Thymus (tissue), 11 donors: ENCODE results near the gene FAM177A1. TPM values are rescaled to one million over a fixed set of nuclear protein-coding genes. Genes with fewer than 3 reads are reported as not detected.
"Not testable (repeated sequence)": the region's sequence is repeated elsewhere in the genome, so short reads cannot be mapped to it uniquely, and the experiment has no call there.

Source experiments
- DNase-seq, 9 donors: peaks; one replicate each; pipeline ENCODE4 v3.0.0-alpha.2; 2013; ENCODE audit warnings: low spot score in 9 of 9, low read depth in 6 of 9, missing footprints in 1 of 9
- H3K27ac ChIP-seq, 2 donors: one replicate each; pipeline ENCODE4 v1.5.1; 2013; ENCODE audit warnings: control low read depth in 1 of 2, low read depth in 1 of 2, low read length in 1 of 2, mild to moderate bottlenecking in 1 of 2, moderate library complexity in 1 of 2
- H3K27me3 ChIP-seq, 2 donors: one replicate each; pipeline ENCODE4 v1.5.1; 2013; ENCODE audit warnings: low read length in 1 of 2; ENCODE audit not compliant: control insufficient read depth in 2 of 2, insufficient read depth in 1 of 2
- H3K36me3 ChIP-seq, 2 donors: one replicate each; pipeline ENCODE4 v1.5.1; 2013; ENCODE audit warnings: low read length in 1 of 2, mild to moderate bottlenecking in 1 of 2, moderate library complexity in 1 of 2; ENCODE audit not compliant: control insufficient read depth in 2 of 2, insufficient read depth in 2 of 2
- H3K4me1 ChIP-seq, 2 donors: one replicate each; pipeline ENCODE4 v1.5.1; 2013; ENCODE audit warnings: low read length in 2 of 2; ENCODE audit not compliant: control insufficient read depth in 2 of 2, insufficient read depth in 2 of 2
- H3K4me3 ChIP-seq, 2 donors: one replicate each; pipeline ENCODE4 v1.5.1; 2013; ENCODE audit warnings: low read length in 2 of 2, control low read depth in 1 of 2, mild to moderate bottlenecking in 1 of 2
- H3K9me3 ChIP-seq, 2 donors: one replicate each; pipeline ENCODE4 v1.5.1; 2013; ENCODE audit warnings: low read length in 1 of 2, mild to moderate bottlenecking in 1 of 2; ENCODE audit not compliant: control insufficient read depth in 2 of 2, insufficient read depth in 1 of 2
- WGBS: extraction: QIAGEN DNeasy Blood & Tissue Kit; methylation state at CpG from one replicate; pipeline ENCODE4 v1.1.7; 2013; 5-methylcytosine and 5-hydroxymethylcytosine counted together
- polyA plus RNA-seq: library from polyadenylated mRNA; stranded (reverse); fragments of 200-250 nt; gene quantifications from one replicate; pipeline ENCODE4 v1.2.3, GENCODE V29; 2013
- total RNA-seq: library from RNA; stranded (reverse); fragments of 120-200 nt; gene quantifications from one replicate; pipeline ENCODE4 v1.2.4, GENCODE V29; 2013
- donor health status: healthy.

Gene FAM177A1
- total and polyA plus RNA-seq, 2 donors, result 25.3 to 65.1 TPM

DNA sequence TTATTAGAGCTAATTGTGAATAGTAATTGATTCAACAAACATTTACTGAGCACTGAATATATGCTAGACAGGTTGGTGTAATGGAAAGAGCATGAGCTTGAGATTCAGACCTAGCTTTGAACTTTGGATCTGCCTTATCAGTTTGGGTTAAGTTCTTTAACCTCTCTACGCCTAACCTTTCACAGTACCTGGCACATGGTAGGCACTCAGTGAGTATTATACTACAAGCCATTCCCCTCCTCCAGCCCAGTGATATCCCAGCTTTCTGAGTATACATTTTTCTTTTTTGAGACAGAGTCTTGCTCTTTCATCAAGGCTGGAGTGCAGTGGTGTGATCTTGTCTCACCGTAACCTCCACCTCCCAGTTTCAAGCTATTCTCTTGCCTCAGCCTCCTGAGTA, 32.0 kb downstream of the FAM177A1 start:
- Histone ChIP-seq H3K4me3 (no peak overlapping the region), H3K36me3 (peaks cover 10 to 27% of the 10 kb centered on the region in 2 donors), H3K27me3 (no peaks in the 10 kb centered on the region), H3K9me3 (no peaks in the 10 kb centered on the region), H3K4me1 (no peaks in the 10 kb centered on the region), H3K27ac (no peak overlapping the region)
- WGBS, result 100% methylated on average over 2 of the region's 2 CpGs
- DNase-seq, result no peak

GRCh38 chr14:35079742-35080141, 33.7 kb downstream of the FAM177A1 start:
- Histone ChIP-seq H3K27me3 (no peaks in the 10 kb centered on the region), H3K4me1 (no peaks in the 10 kb centered on the region), H3K4me3 (no peak overlapping the region), H3K36me3 (peaks cover 15 to 32% of the 10 kb centered on the region in 2 donors), H3K9me3 (no peaks in the 10 kb centered on the region), H3K27ac (no peak overlapping the region)
- WGBS, result 94% methylated on average over 1 of the region's 1 CpG
- no peak for DNase-seq

GRCh38 chr14:35083530-35084150, 37.6 kb downstream of the FAM177A1 start:
- Histone ChIP-seq H3K9me3 (no peaks in the 10 kb centered on the region), H3K27me3 (no peaks in the 10 kb centered on the region), H3K4me1 (no peaks in the 10 kb centered on the region), H3K4me3 (no peak overlapping the region), H3K27ac (no peak overlapping the region), H3K36me3 (peaks cover 20 to 57% of the 10 kb centered on the region in 2 donors)
- WGBS, result 97% methylated on average over 8 of the region's 8 CpGs
- no peak for DNase-seq

DNA sequence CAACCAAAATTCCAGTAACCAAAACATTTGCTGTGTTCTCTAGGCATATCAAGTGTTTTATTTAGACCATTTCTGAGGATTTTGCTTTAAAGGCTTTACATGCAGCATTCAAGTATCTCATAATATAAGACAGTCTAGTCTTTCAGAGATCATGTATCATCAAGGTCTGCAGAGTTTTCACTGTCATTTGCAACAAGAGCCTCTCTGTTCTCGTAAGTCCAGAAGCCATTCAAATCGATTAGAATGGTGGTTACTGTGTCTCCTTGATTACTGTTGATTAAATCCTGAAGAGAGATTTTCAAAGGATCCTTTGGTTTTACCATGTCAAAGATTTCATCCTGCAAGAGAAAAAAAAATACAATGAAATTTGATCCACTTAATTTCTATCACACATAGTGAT, 39.4 kb downstream of the FAM177A1 start:
- H3K36me3 ChIP-seq, result peaks cover 33 to 58% of the 10 kb centered on the region in 2 donors
- 95% methylated on average over 2 of the region's 2 CpGs for WGBS
- H3K27me3 ChIP-seq, result no peaks in the 10 kb centered on the region
- no peak overlapping the region for H3K4me3 ChIP-seq
- no peaks in the 10 kb centered on the region for H3K4me1 ChIP-seq
- no peak for DNase-seq
- no peak overlapping the region for H3K27ac ChIP-seq
- no peaks in the 10 kb centered on the region for H3K9me3 ChIP-seq

GRCh38 chr14:35088514-35088913, 42.4 kb downstream of the FAM177A1 start:
- Histone ChIP-seq H3K36me3 (peaks cover 33 to 53% of the 10 kb centered on the region in 2 donors), H3K9me3 (no peaks in the 10 kb centered on the region), H3K27me3 (no peaks in the 10 kb centered on the region), H3K27ac (no peak overlapping the region), H3K4me3 (no peak overlapping the region), H3K4me1 (no peaks in the 10 kb centered on the region)
- DNase-seq, result no peak
- WGBS, result 97% methylated on average over 2 of the region's 2 CpGs

GRCh38 chr14:35094645-35095044, 48.6 kb downstream of the FAM177A1 start:
- not testable (repeated sequence) for DNase-seq, H3K4me3 ChIP-seq, H3K27me3 ChIP-seq, H3K9me3 ChIP-seq, H3K27ac ChIP-seq, H3K4me1 ChIP-seq
- H3K36me3 ChIP-seq, result peaks cover 42 to 49% of the 10 kb centered on the region in 2 donors
- WGBS, result 98% methylated on average over 6 of the region's 6 CpGs

DNA sequence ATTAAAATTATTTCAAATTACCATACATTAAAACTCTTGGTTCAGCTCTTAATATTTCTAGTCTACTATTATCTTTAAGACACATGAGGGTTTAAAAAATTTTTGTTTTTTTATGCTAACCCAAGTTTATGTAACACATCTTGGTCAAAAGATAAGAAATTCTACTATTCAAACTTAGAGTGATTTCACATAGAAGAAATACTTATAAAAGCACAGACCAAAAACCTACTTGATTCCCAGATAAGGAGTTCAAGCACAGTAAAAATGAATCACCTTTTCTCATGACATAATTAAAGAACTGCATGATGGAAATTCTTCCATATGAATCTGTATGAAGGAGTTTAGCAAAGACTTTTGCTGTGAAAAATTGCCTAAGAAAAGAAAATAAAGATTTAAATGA, 61.8 kb downstream of the FAM177A1 start:
- Histone ChIP-seq H3K4me3 (no peak overlapping the region), H3K4me1 (no peaks in the 10 kb centered on the region), H3K27ac (no peak overlapping the region), H3K36me3 (peaks cover 34 to 63% of the 10 kb centered on the region in 2 donors), H3K9me3 (peaks cover 0 to 4% of the 10 kb centered on the region in 2 donors), H3K27me3 (no peaks in the 10 kb centered on the region)
- no peak for DNase-seq

- Histone ChIP-seq H3K4me3 (no peak overlapping the region), H3K9me3 (peaks cover 0 to 4% of the 10 kb centered on the region in 2 donors), H3K36me3 (peaks cover 52 to 67% of the 10 kb centered on the region in 2 donors), H3K4me1 (no peaks in the 10 kb centered on the region), H3K27ac (no peak overlapping the region), H3K27me3 (no peaks in the 10 kb centered on the region)
- no peak for DNase-seq
- 98% methylated on average over 2 of the region's 2 CpGs for WGBS
These were observed 66.6 kb downstream of the FAM177A1 start for GRCh38 chr14:35112641-35113040.

DNA sequence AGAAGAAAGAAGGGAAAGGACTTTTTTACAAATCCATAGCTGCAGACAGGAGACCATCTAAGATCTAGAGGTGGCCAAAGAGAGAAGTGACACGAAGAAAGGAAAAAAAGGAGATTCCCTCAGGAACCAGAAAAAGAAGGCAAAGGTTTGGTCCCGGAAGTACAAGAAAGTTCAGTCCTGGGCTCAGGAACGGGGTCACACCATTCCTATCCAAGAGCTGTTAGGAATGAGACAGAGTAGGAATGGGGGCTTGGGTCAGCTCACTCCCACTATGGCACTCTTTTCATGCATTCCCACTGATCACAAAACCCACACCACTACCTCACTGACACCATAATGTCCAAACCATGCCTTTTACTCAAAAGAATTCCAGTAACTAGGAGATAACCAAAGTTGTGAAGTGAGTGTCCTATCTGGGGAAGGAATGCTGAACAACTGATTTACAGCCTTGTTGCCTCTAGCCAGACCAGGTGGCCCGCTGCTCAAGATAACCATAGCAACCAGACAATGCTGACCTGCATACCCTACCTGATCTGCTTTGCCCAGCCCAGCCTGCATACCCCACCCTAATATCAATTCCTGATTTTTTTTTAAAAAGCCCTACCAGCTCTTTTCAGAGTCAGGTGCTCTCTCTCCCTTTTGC, 67.4 kb downstream of the FAM177A1 start:
- Histone ChIP-seq H3K27ac (no peak overlapping the region), H3K4me1 (no peaks in the 10 kb centered on the region), H3K9me3 (peaks cover 0 to 4% of the 10 kb centered on the region in 2 donors), H3K36me3 (peaks cover 50 to 65% of the 10 kb centered on the region in 2 donors), H3K27me3 (no peaks in the 10 kb centered on the region), H3K4me3 (no peak overlapping the region)
- DNase-seq, result no peak
- 97% methylated on average over 4 of the region's 4 CpGs for WGBS
